K562 (cell line): Measurements from ENCODE around the gene LTBP4. TPM values are rescaled to one million over a fixed set of nuclear protein-coding genes. Genes with fewer than 3 reads are reported as not detected.

Source experiments
- COPS2 ChIP-seq: fragments of 450-650 bp; conservative IDR thresholded peaks from 2 replicates; pipeline ENCODE4 v1.6.1; 2016; ENCODE audit warnings: mild to moderate bottlenecking, moderate library complexity
- E2F8 ChIP-seq: fragments of 450-650 bp; IDR thresholded peaks from 2 replicates; pipeline ENCODE4 v1.7.1; 2018; ENCODE audit warnings: mild to moderate bottlenecking, low read depth; ENCODE audit not compliant: partially characterized antibody
- FOXK2 ChIP-seq, 2 experiments: fragments of 450-650 bp; IDR thresholded peaks in 1 of 2; conservative IDR thresholded peaks in 1 of 2; 2 replicates each; pipeline ENCODE4 v1.6.1; 2016; ENCODE audit warnings: low read depth in 2 of 2, mild to moderate bottlenecking in 1 of 2
- HDAC6 ChIP-seq: IDR thresholded peaks from 2 replicates; pipeline ENCODE4 v1.6.1; 2012; ENCODE audit warnings: low read depth, mild to moderate bottlenecking, control low read depth, inconsistent platforms, low read length, moderate library complexity
- HLTF ChIP-seq: fragments of 450-650 bp; IDR thresholded peaks from 2 replicates; pipeline ENCODE4 v1.6.1; 2016
- KLF16 ChIP-seq: IDR thresholded peaks from 2 replicates; pipeline ENCODE4 v1.6.1; 2016; ENCODE audit warnings: antibody characterized with exemption
- MBD1 ChIP-seq: fragments of 250-450 bp; sonication (Bioruptor Pico); IDR thresholded peaks from 2 replicates; pipeline ENCODE4 v1.8.0; 2022; ENCODE audit warnings: inconsistent platforms
- MCM5 ChIP-seq: fragments of 450-650 bp; IDR thresholded peaks from 2 replicates; pipeline ENCODE4 v1.6.1; 2016; ENCODE audit warnings: low read depth
- NUFIP1 ChIP-seq: fragments of 450-650 bp; IDR thresholded peaks from 2 replicates; pipeline ENCODE4 v1.6.1; 2018; ENCODE audit not compliant: partially characterized antibody
- PML ChIP-seq: IDR thresholded peaks from 2 replicates; pipeline ENCODE4 v1.6.1; 2012; ENCODE audit warnings: low read length, inconsistent platforms
- POLR2AphosphoS2 ChIP-seq: IDR thresholded peaks from 2 replicates; pipeline ENCODE4 v1.6.1; 2012; ENCODE audit warnings: low read length, improper control_type of control experiment
- RBFOX2 ChIP-seq: fragments of 200-400 bp; formaldehyde crosslinking; IDR thresholded peaks from 2 replicates; pipeline ENCODE4 v1.6.1; 2017; ENCODE audit warnings: low read depth, mild to moderate bottlenecking, low read length, moderate library complexity
- RBM25 ChIP-seq: fragments of 200-400 bp; formaldehyde crosslinking; IDR thresholded peaks from 2 replicates; pipeline ENCODE4 v1.6.1; 2018; ENCODE audit warnings: low read length, low read depth, moderate library complexity; ENCODE audit not compliant: severe bottlenecking
- SNIP1 ChIP-seq: fragments of 450-650 bp; IDR thresholded peaks from 2 replicates; pipeline ENCODE4 v1.7.1; 2017; ENCODE audit warnings: low read depth, mild to moderate bottlenecking
- SREBF1 ChIP-seq: fragments of 150-350 bp; IDR thresholded peaks from 2 replicates; pipeline ENCODE4 v1.6.1; 2014; ENCODE audit warnings: antibody characterized with exemption, low read depth, low read length, borderline replicate concordance
- ZBTB17 ChIP-seq: fragments of 450-650 bp; formaldehyde crosslinking; IDR thresholded peaks from 2 replicates; pipeline ENCODE4 v1.4.0; 2020; ENCODE audit warnings: mild to moderate bottlenecking
- ZFP36 ChIP-seq: fragments of 150-350 bp; IDR thresholded peaks from 2 replicates; pipeline ENCODE4 v1.6.1; 2018; ENCODE audit warnings: low read length, low read depth; ENCODE audit not compliant: partially characterized antibody
- ZNF165 ChIP-seq: fragments of 250-450 bp; sonication (Bioruptor Pico); IDR thresholded peaks from 2 replicates; pipeline ENCODE4 v1.4.0; 2020; ENCODE audit warnings: borderline replicate concordance
- ZNF184 ChIP-seq: sonication (generic); formaldehyde crosslinking; IDR thresholded peaks from 2 replicates; pipeline ENCODE4 v1.5.0; 2020; ENCODE audit warnings: missing genetic modification reagents
- ZNF197 ChIP-seq: fragments of 200-800 bp; sonication (Bioruptor generic); IDR thresholded peaks from 2 replicates; pipeline ENCODE4 v1.6.1; 2016; ENCODE audit warnings: low read depth, missing genetic modification characterization, missing compliant biosample characterization
- ZNF24 ChIP-seq: fragments of 450-650 bp; IDR thresholded peaks from 2 replicates; pipeline ENCODE4 v1.6.1; 2016
- ZNF311 ChIP-seq: fragments of 250-450 bp; sonication (Bioruptor Pico); IDR thresholded peaks from 2 replicates; pipeline ENCODE4 v1.4.0; 2020; ENCODE audit warnings: mild to moderate bottlenecking, moderate library complexity
- ZNF408 ChIP-seq: fragments of 250-450 bp; sonication (Bioruptor Pico); IDR thresholded peaks from 2 replicates; pipeline ENCODE4 v1.4.0; 2020; ENCODE audit warnings: low read depth, mild to moderate bottlenecking, moderate library complexity
- ZNF512 ChIP-seq: IDR thresholded peaks from 2 replicates; pipeline ENCODE4 v1.6.1; 2016; ENCODE audit warnings: missing genetic modification characterization, missing compliant biosample characterization
- ZNF584 ChIP-seq: fragments of 200-800 bp; sonication (Bioruptor generic); IDR thresholded peaks from 2 replicates; pipeline ENCODE4 v1.6.1; 2016; ENCODE audit warnings: low read depth, mild to moderate bottlenecking, missing genetic modification characterization, missing compliant biosample characterization
- ZNF79 ChIP-seq: fragments of 250-450 bp; sonication (Bioruptor Pico); IDR thresholded peaks from 2 replicates; pipeline ENCODE4 v1.4.0; 2020; ENCODE audit warnings: low read depth, mild to moderate bottlenecking, moderate library complexity
- polyA plus RNA-seq, 8 experiments: library from polyadenylated mRNA; depleted of rRNA in 4 of 8; stranded (reverse) in 5 of 8; unstranded in 3 of 8; fragments of >200 nt; fragmentation: Nextera tagmentation in 2 of 8; fragmentation: Illumina TruSeq in 1 of 8; extraction: Ambion mirVana in 2 of 8; extraction: Trizol in 1 of 8; gene quantifications; 2 replicates each; pipeline versions ENCODE4 v1.2.1 to v1.2.3, GENCODE V29; 2011 to 2014; ENCODE audit warnings: inconsistent platforms in 1 of 8, missing spikeins in 1 of 8
- total RNA-seq, 7 experiments: library from RNA; depleted of rRNA in 6 of 7; stranded (reverse); fragments of >200 nt in 6 of 7; fragmentation: Illumina TruSeq in 2 of 7; extraction: Trizol in 2 of 7; gene quantifications; 2 replicates each; pipeline versions ENCODE4 v1.2.1 to v1.2.3, GENCODE V29; 2011 to 2021; ENCODE audit warnings: low replicate concordance in 1 of 7

The LTBP4 gene
- total and polyA plus RNA-seq, 9 of the 15 experiments (the other 6 are each of a cell fraction or from before 2014, with no cell fraction given) = 0.35 to 160 (median 31.6) TPM

GRCh38 chr19:40567750-40568494, 33.2 kb upstream of the LTBP4 start (continued):
- TF ChIP-seq MBD1 (no peak), ZNF584 (no peak), MCM5 (no peak), ZNF311 (CRISPR knock-in tag) (no peak), RBM25 (peak; percentile 98), ZNF165 (CRISPR knock-in tag) (no peak), E2F8 (no peak), ZNF512 (tag) (no peak), PML (no peak), ZNF408 (no peak), KLF16 (no peak), POLR2AphosphoS2 (no peak), ZBTB17 (CRISPR knock-in tag) (no peak), FOXK2 (conservative IDR thresholded peaks at IDR 0.05 in 1 of 2, IDR thresholded peaks at IDR 0.05 in 1 of 2; ENCODE audit: low read depth in 2 of 2) (no peak), NUFIP1 (no peak), HDAC6 (no peak), ZNF24 (no peak), RBFOX2 (no peak), ZNF79 (CRISPR knock-in tag) (no peak), SREBF1 (no peak), ZNF184 (no peak), SNIP1 (no peak), COPS2 (no peak), HLTF (no peak), ZFP36 (peak; percentile 98), ZNF197 (CRISPR knock-in tag) (no peak)
